NCI-H2196 treated with DMSO at 0.1 percent for 48 hours (cell line): ENCODE results near the gene FURIN.
"Not testable (repeated sequence)": the region's sequence is repeated elsewhere in the genome, so short reads cannot be mapped to it uniquely, and the experiment has no call there.

Experiments used
- DNase-seq: peaks from one replicate; lab custom pipeline; 2025; ENCODE audit not compliant: unreplicated experiment; lab: John Stamatoyannopoulos, UW

FURIN gene

GRCh38 chr15:90868261-90868689, at the start of gene FURIN:
Gene FURIN, plus strand, starts transcription at chr15:90868588. Its CDS starts 7,153 bp downstream, at chr15:90875741.
- DNase-seq: no peak

- DNase-seq: no peak
These were observed 49.0 kb upstream of the FURIN start for GRCh38 chr15:90819390-90819789.

- no peak for DNase-seq
These were observed 48.5 kb upstream of the FURIN start for GRCh38 chr15:90819850-90820249.

- DNase-seq: no peak
These were observed 47.9 kb upstream of the FURIN start for GRCh38 chr15:90820481-90820880.

- DNase-seq: no peak
These were observed 46.0 kb upstream of the FURIN start for GRCh38 chr15:90822204-90822955.

- DNase-seq: no peak
These were observed 44.9 kb upstream of the FURIN start for GRCh38 chr15:90823455-90823974.

- DNase-seq: not testable (repeated sequence)
These were observed 43.1 kb upstream of the FURIN start for GRCh38 chr15:90825115-90825899.

- not testable (repeated sequence) for DNase-seq
These were observed 42.0 kb upstream of the FURIN start for GRCh38 chr15:90826206-90826885.

- no peak for DNase-seq
These were observed 41.4 kb upstream of the FURIN start for GRCh38 chr15:90826886-90827435.

- no peak for DNase-seq
These were observed 40.3 kb upstream of the FURIN start for GRCh38 chr15:90828111-90828510.

- no peak for DNase-seq
These were observed 39.3 kb upstream of the FURIN start for GRCh38 chr15:90829126-90829525.

GRCh38 chr15:90829942-90830440, 38.4 kb upstream of the FURIN start:
- no peak for DNase-seq

GRCh38 chr15:90834626-90835025, 33.8 kb upstream of the FURIN start:
- DNase-seq: no peak

GRCh38 chr15:90836296-90836871, 32.0 kb upstream of the FURIN start:
- no peak for DNase-seq

GRCh38 chr15:90837094-90837493, 31.3 kb upstream of the FURIN start:
- no peak for DNase-seq

GRCh38 chr15:90838139-90838538, 30.2 kb upstream of the FURIN start:
- DNase-seq: no peak

- no peak for DNase-seq
These were observed 29.8 kb upstream of the FURIN start for GRCh38 chr15:90838544-90838943.

- DNase-seq: no peak
These were observed 29.0 kb upstream of the FURIN start for GRCh38 chr15:90839187-90840071.

- DNase-seq: no peak
These were observed 28.1 kb upstream of the FURIN start for GRCh38 chr15:90840157-90840855.
